Measurements from ENCODE around the gene CPNE8. TPM values are rescaled to one million over a fixed set of nuclear protein-coding genes. Genes with fewer than 3 reads are reported as not detected.
A peak's percentile ranks its signal among the peaks of the same experiment; 100 is the strongest.

Gene CPNE8
- polyA plus RNA-seq (2013): 22.2 TPM

GRCh38 chr12:38905480-38906351 is at the start of gene CPNE8:
TSS of gene CPNE8 (minus strand) at chr12:38905591. CDS start at chr12:38905534, 57 bp downstream.
- peaks cover 22 to 42% (median 31%) of the 10 kb centered on the region in 4 experiments for H3K4me1 ChIP-seq (ENCODE audit: control extremely low read depth in 1 of 4, control insufficient read depth in 4 of 4, insufficient read depth in 4 of 4, low read length in 3 of 4)
- ChIA-PET CTCF (interaction anchor here (0.7 to 3.1 kb wide), 25 partner anchors 7 to 577 kb away, joined by 3 to 22 read pairs (median 4); no protein-coding TSS in a partner anchor), POLR2A (interaction anchor here (1.2 to 2.0 kb wide), 2 partner anchors 10 to 589 kb away, joined by 3 to 5 read pairs; partner anchors contain the start of gene ALG10B)
- H3K27ac ChIP-seq (ENCODE audit: insufficient read depth in 1 of 2, low read depth in 1 of 2, low read length in 2 of 2, poor library complexity in 1 of 2, severe bottlenecking in 2 of 2): peak within 1 kb of the TSS; percentile 68 to 88
- no peaks in the 10 kb centered on the region for H3K27me3 ChIP-seq (replicated peaks in 2 of 5; ENCODE audit: control insufficient read depth in 4 of 5, insufficient read depth in 5 of 5, low read length in 4 of 5)
- peak within 1 kb of the TSS; percentile 70 to 94 (median 84) for H3K4me3 ChIP-seq (ENCODE audit: control insufficient read depth in 1 of 7, extremely low read depth in 1 of 7, insufficient read depth in 4 of 7, low read depth in 2 of 7, low read length in 6 of 7)
- H3K9me3 ChIP-seq (ENCODE audit: control extremely low read depth in 1 of 5, control insufficient read depth in 4 of 5, insufficient read depth in 2 of 5, low read depth in 1 of 5, low read length in 4 of 5): no peaks in the 10 kb centered on the region
- peaks cover 0 to 1% (median 0%) of the 10 kb centered on the region in 4 experiments for H3K36me3 ChIP-seq (ENCODE audit: control insufficient read depth in 4 of 4, insufficient read depth in 4 of 4, low read length in 3 of 4)
- 0% methylated on average over 33 of the region's 54 CpGs for WGBS (ENCODE audit: insufficient coverage)
- DNase-seq: peak; percentile 63 to 87 (median 84)

GRCh38 chr12:38954238-38954873 is 49.0 kb upstream of the CPNE8 start:
- 95% methylated on average over 2 of the region's 3 CpGs for WGBS (ENCODE audit: insufficient coverage)
- H3K4me3 ChIP-seq (ENCODE audit: control insufficient read depth in 1 of 7, extremely low read depth in 1 of 7, insufficient read depth in 4 of 7, low read depth in 2 of 7, low read length in 6 of 7): no peak overlapping the region
- H3K36me3 ChIP-seq (ENCODE audit: control insufficient read depth in 4 of 4, insufficient read depth in 4 of 4, low read length in 3 of 4): no peaks in the 10 kb centered on the region
- H3K4me1 ChIP-seq (ENCODE audit: control extremely low read depth in 1 of 4, control insufficient read depth in 4 of 4, insufficient read depth in 4 of 4, low read length in 3 of 4): no peaks in the 10 kb centered on the region
- H3K27me3 ChIP-seq (replicated peaks in 2 of 5; ENCODE audit: control insufficient read depth in 4 of 5, insufficient read depth in 5 of 5, low read length in 4 of 5): no peaks in the 10 kb centered on the region
- no peak for DNase-seq
- ChIA-PET CTCF (no interaction called here), POLR2A (no interaction called here)
- H3K27ac ChIP-seq (ENCODE audit: insufficient read depth in 1 of 2, low read depth in 1 of 2, low read length in 2 of 2, poor library complexity in 1 of 2, severe bottlenecking in 2 of 2): no peak overlapping the region
- no peaks in the 10 kb centered on the region for H3K9me3 ChIP-seq (ENCODE audit: control extremely low read depth in 1 of 5, control insufficient read depth in 4 of 5, insufficient read depth in 2 of 5, low read depth in 1 of 5, low read length in 4 of 5)

DNA sequence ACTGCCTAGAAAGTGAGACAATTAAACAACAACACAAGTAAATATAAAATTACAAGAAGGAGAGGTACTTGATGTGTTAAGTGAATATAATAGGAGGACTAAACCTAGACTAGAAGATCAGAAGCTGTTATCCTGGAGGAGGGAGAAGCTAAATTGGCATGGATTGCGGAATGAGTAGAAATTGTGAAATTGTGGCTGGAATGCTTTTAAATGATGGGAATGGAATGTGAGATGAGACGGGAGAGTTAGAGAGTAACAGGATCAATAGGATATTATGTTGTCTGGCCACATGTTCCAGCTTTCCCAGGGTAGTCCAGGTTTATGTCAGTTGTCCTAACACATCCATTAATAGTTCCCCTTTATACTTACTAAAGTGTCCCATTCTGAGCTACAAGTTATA is 44.0 kb upstream of the CPNE8 start:
- Histone ChIP-seq H3K27me3 (replicated peaks in 2 of 5; ENCODE audit: control insufficient read depth in 4 of 5, insufficient read depth in 5 of 5, low read length in 4 of 5) (no peaks in the 10 kb centered on the region), H3K9me3 (ENCODE audit: control extremely low read depth in 1 of 5, control insufficient read depth in 4 of 5, insufficient read depth in 2 of 5, low read depth in 1 of 5, low read length in 4 of 5) (no peaks in the 10 kb centered on the region), H3K4me3 (ENCODE audit: control insufficient read depth in 1 of 7, extremely low read depth in 1 of 7, insufficient read depth in 4 of 7, low read depth in 2 of 7, low read length in 6 of 7) (no peak overlapping the region), H3K27ac (ENCODE audit: insufficient read depth in 1 of 2, low read depth in 1 of 2, low read length in 2 of 2, poor library complexity in 1 of 2, severe bottlenecking in 2 of 2) (no peak overlapping the region), H3K4me1 (ENCODE audit: control extremely low read depth in 1 of 4, control insufficient read depth in 4 of 4, insufficient read depth in 4 of 4, low read length in 3 of 4) (no peaks in the 10 kb centered on the region), H3K36me3 (ENCODE audit: control insufficient read depth in 4 of 4, insufficient read depth in 4 of 4, low read length in 3 of 4) (no peaks in the 10 kb centered on the region)
- WGBS (ENCODE audit: insufficient coverage): 100% methylated on average over 1 of the region's 2 CpGs
- ChIA-PET POLR2A (no interaction called here), CTCF (no interaction called here)
- DNase-seq: no peak

GRCh38 chr12:38934686-38935085 is 29.3 kb upstream of the CPNE8 start:
- Histone ChIP-seq H3K27ac (ENCODE audit: insufficient read depth in 1 of 2, low read depth in 1 of 2, low read length in 2 of 2, poor library complexity in 1 of 2, severe bottlenecking in 2 of 2) (no peak overlapping the region), H3K4me1 (ENCODE audit: control extremely low read depth in 1 of 4, control insufficient read depth in 4 of 4, insufficient read depth in 4 of 4, low read length in 3 of 4) (peaks cover 0 to 5% (median 1%) of the 10 kb centered on the region in 4 experiments), H3K9me3 (ENCODE audit: control extremely low read depth in 1 of 5, control insufficient read depth in 4 of 5, insufficient read depth in 2 of 5, low read depth in 1 of 5, low read length in 4 of 5) (peaks cover 0 to 14% (median 2%) of the 10 kb centered on the region in 5 experiments), H3K36me3 (ENCODE audit: control insufficient read depth in 4 of 4, insufficient read depth in 4 of 4, low read length in 3 of 4) (no peaks in the 10 kb centered on the region), H3K4me3 (ENCODE audit: control insufficient read depth in 1 of 7, extremely low read depth in 1 of 7, insufficient read depth in 4 of 7, low read depth in 2 of 7, low read length in 6 of 7) (no peak overlapping the region), H3K27me3 (replicated peaks in 2 of 5; ENCODE audit: control insufficient read depth in 4 of 5, insufficient read depth in 5 of 5, low read length in 4 of 5) (no peaks in the 10 kb centered on the region)
- no CpG with 5 or more reads among the region's 1 CpG for WGBS (ENCODE audit: insufficient coverage)
- peak; percentile 9 to 50 (median 44) for DNase-seq
- ChIA-PET CTCF (interaction anchor here (1.2 kb wide), 1 partner anchor 16 kb away, joined by 7 read pairs; no protein-coding TSS in a partner anchor), POLR2A (no interaction called here)

GRCh38 chr12:38934078-38934584 is 28.7 kb upstream of the CPNE8 start:
- CTCF ChIA-PET: interaction anchor here (1.2 kb wide), 1 partner anchor 15 kb away, joined by 7 read pairs; no protein-coding TSS in a partner anchor

GRCh38 chr12:38932320-38932719 is 26.9 kb upstream of the CPNE8 start:
- POLR2A ChIA-PET: no interaction called here
- 100% methylated on average over 6 of the region's 7 CpGs for WGBS (ENCODE audit: insufficient coverage)
- CTCF ChIA-PET: interaction anchor here (0.6 to 1.5 kb wide), 2 partner anchors 12 to 428 kb away, joined by 4 to 5 read pairs; no protein-coding TSS in a partner anchor

More at GRCh38 chr12:38934078-38934584, 28.7 kb upstream of the CPNE8 start:
- H3K27me3 ChIP-seq (replicated peaks in 2 of 5; ENCODE audit: control insufficient read depth in 4 of 5, insufficient read depth in 5 of 5, low read length in 4 of 5): no peaks in the 10 kb centered on the region
- DNase-seq: peak; percentile 9 to 51 (median 34)
- no peak overlapping the region for H3K4me3 ChIP-seq (ENCODE audit: control insufficient read depth in 1 of 7, extremely low read depth in 1 of 7, insufficient read depth in 4 of 7, low read depth in 2 of 7, low read length in 6 of 7)
- H3K27ac ChIP-seq (ENCODE audit: insufficient read depth in 1 of 2, low read depth in 1 of 2, low read length in 2 of 2, poor library complexity in 1 of 2, severe bottlenecking in 2 of 2): no peak overlapping the region
- no peaks in the 10 kb centered on the region for H3K36me3 ChIP-seq (ENCODE audit: control insufficient read depth in 4 of 4, insufficient read depth in 4 of 4, low read length in 3 of 4)
- 90% methylated on average over 3 of the region's 5 CpGs for WGBS (ENCODE audit: insufficient coverage)
- peaks cover 0 to 5% (median 1%) of the 10 kb centered on the region in 4 experiments for H3K4me1 ChIP-seq (ENCODE audit: control extremely low read depth in 1 of 4, control insufficient read depth in 4 of 4, insufficient read depth in 4 of 4, low read length in 3 of 4)
- peaks cover 0 to 14% (median 2%) of the 10 kb centered on the region in 5 experiments for H3K9me3 ChIP-seq (ENCODE audit: control extremely low read depth in 1 of 5, control insufficient read depth in 4 of 5, insufficient read depth in 2 of 5, low read depth in 1 of 5, low read length in 4 of 5)
- POLR2A ChIA-PET: no interaction called here

More at GRCh38 chr12:38932320-38932719, 26.9 kb upstream of the CPNE8 start:
- Histone ChIP-seq H3K27ac (ENCODE audit: insufficient read depth in 1 of 2, low read depth in 1 of 2, low read length in 2 of 2, poor library complexity in 1 of 2, severe bottlenecking in 2 of 2) (no peak overlapping the region), H3K27me3 (replicated peaks in 2 of 5; ENCODE audit: control insufficient read depth in 4 of 5, insufficient read depth in 5 of 5, low read length in 4 of 5) (no peaks in the 10 kb centered on the region), H3K9me3 (ENCODE audit: control extremely low read depth in 1 of 5, control insufficient read depth in 4 of 5, insufficient read depth in 2 of 5, low read depth in 1 of 5, low read length in 4 of 5) (peaks cover 0 to 3% (median 0%) of the 10 kb centered on the region in 5 experiments), H3K4me1 (ENCODE audit: control extremely low read depth in 1 of 4, control insufficient read depth in 4 of 4, insufficient read depth in 4 of 4, low read length in 3 of 4) (peaks cover 0 to 5% (median 1%) of the 10 kb centered on the region in 4 experiments), H3K4me3 (ENCODE audit: control insufficient read depth in 1 of 7, extremely low read depth in 1 of 7, insufficient read depth in 4 of 7, low read depth in 2 of 7, low read length in 6 of 7) (no peak overlapping the region), H3K36me3 (ENCODE audit: control insufficient read depth in 4 of 4, insufficient read depth in 4 of 4, low read length in 3 of 4) (no peaks in the 10 kb centered on the region)
- DNase-seq: no peak
